Endothelial cell of umbilical vein (primary cell): ENCODE results near the gene COL26A1. TPM values are rescaled to one million over a fixed set of nuclear protein-coding genes. Genes with fewer than 3 reads are reported as not detected.

Experiments
- BruUV-seq: library from RNA; stranded (reverse); fragments of 400-500 nt; replicated peaks from 2 replicates; lab custom pipeline; 2021; lab: Mats Ljungman, UMichigan
- CTCF ChIA-PET: fragments of 300-600, 350-600 bp; sonication (Branson Sonifier 250); formaldehyde crosslinking; loops from one replicate; lab custom pipeline; 2021; ENCODE audit warnings: antibody characterized with exemption, inconsistent platforms; lab: Charles Lee
- POLR2A ChIA-PET: fragments of 300-600, 350-600 bp; sonication (Branson Sonifier 250); formaldehyde crosslinking; loops from one replicate; lab custom pipeline; 2021; ENCODE audit warnings: antibody characterized with exemption, inconsistent platforms; lab: Charles Lee
- DNase-seq: peaks from one replicate; pipeline ENCODE4 v3.0.0-alpha.2; 2011; ENCODE audit warnings: low read depth, low spot score
- FAIRE-seq: peaks from 2 replicates; lab custom pipeline; 2011; peaks lifted over from hg19 to GRCh38; lab: Jason Lieb, UNC
- H2AFZ ChIP-seq: 2 replicates; pipeline ENCODE4 v1.6.0; 2012; ENCODE audit warnings: low read depth, low read length, control low read depth, inconsistent platforms
- H3K27ac ChIP-seq: 2 replicates; pipeline ENCODE4 v1.5.1; 2011; ENCODE audit warnings: low read depth, mild to moderate bottlenecking, control low read depth, low read length, moderate library complexity; ENCODE audit not compliant: insufficient read depth
- H3K27me3 ChIP-seq, 2 experiments: 2 replicates each; pipeline versions ENCODE4 v1.6.0 to v1.6.1; 2011; ENCODE audit warnings: low read length in 2 of 2, mixed read lengths in 1 of 2; ENCODE audit not compliant: control insufficient read depth in 2 of 2, insufficient read depth in 2 of 2
- H3K36me3 ChIP-seq, 2 experiments: 2 replicates in 1 of 2; 3 replicates in 1 of 2; pipeline ENCODE4 v1.5.1; 2011; ENCODE audit warnings: low read length in 2 of 2, mild to moderate bottlenecking in 1 of 2, moderate library complexity in 1 of 2; ENCODE audit not compliant: control insufficient read depth in 2 of 2, insufficient read depth in 2 of 2; ENCODE audit errors: extremely low read depth in 1 of 2
- H3K4me1 ChIP-seq: 3 replicates; pipeline ENCODE4 v1.5.1; 2011; ENCODE audit warnings: mild to moderate bottlenecking, low read length; ENCODE audit not compliant: control insufficient read depth, insufficient read depth; ENCODE audit errors: extremely low read depth
- H3K4me2 ChIP-seq: 2 replicates; pipeline ENCODE4 v1.6.1; 2011; ENCODE audit warnings: low read length, control low read depth, mixed read lengths; ENCODE audit not compliant: insufficient read depth
- H3K4me3 ChIP-seq, 3 experiments: fragments of 200-600 bp in 1 of 3; sonication (generic), shearing (Covaris generic) in 1 of 3; replicated peaks in 1 of 3; 2 replicates each; pipeline ENCODE4 v1.5.1; 2011 to 2016; ENCODE audit warnings: control low read depth in 3 of 3, low read length in 3 of 3, mild to moderate bottlenecking in 2 of 3, inconsistent platforms in 1 of 3, low read depth in 1 of 3, moderate library complexity in 1 of 3; ENCODE audit not compliant: insufficient read depth in 1 of 3
- H3K79me2 ChIP-seq: 2 replicates; pipeline ENCODE4 v1.6.0; 2012; ENCODE audit warnings: low read length, inconsistent platforms; ENCODE audit not compliant: control insufficient read depth, insufficient read depth
- H3K9ac ChIP-seq: replicated peaks from 2 replicates; pipeline ENCODE3; 2011; ENCODE audit warnings: low read length, control low read depth; ENCODE audit not compliant: insufficient read depth; ENCODE audit errors: extremely low read depth
- H3K9me1 ChIP-seq: replicated peaks from 3 replicates; pipeline ENCODE4 v1.6.0; 2011; ENCODE audit warnings: mild to moderate bottlenecking, low read length; ENCODE audit not compliant: control insufficient read depth, insufficient read depth; ENCODE audit errors: extremely low read depth
- H3K9me3 ChIP-seq: replicated peaks from 2 replicates; pipeline ENCODE4 v1.5.1; 2012; ENCODE audit warnings: low read length, inconsistent platforms; ENCODE audit not compliant: control insufficient read depth, insufficient read depth
- H4K20me1 ChIP-seq: replicated peaks from 2 replicates; pipeline ENCODE3; 2011; ENCODE audit warnings: mild to moderate bottlenecking, low read length; ENCODE audit not compliant: control insufficient read depth, insufficient read depth; ENCODE audit errors: extremely low read depth
- EZH2 ChIP-seq: IDR thresholded peaks from 2 replicates; pipeline ENCODE4 v1.6.1; 2012; ENCODE audit warnings: borderline replicate concordance, low read depth, mild to moderate bottlenecking, moderate library complexity, low read length, inconsistent platforms; ENCODE audit not compliant: severe bottlenecking
- FOS ChIP-seq: IDR thresholded peaks from 2 replicates; pipeline ENCODE4 v1.6.1; 2011; ENCODE audit warnings: mild to moderate bottlenecking, low read length, moderate library complexity, borderline replicate concordance; ENCODE audit not compliant: insufficient read depth
- GATA2 ChIP-seq: IDR thresholded peaks from 2 replicates; pipeline ENCODE4 v1.7.0; 2011; ENCODE audit warnings: low read depth, mild to moderate bottlenecking, moderate library complexity, mixed read lengths, low read length; ENCODE audit not compliant: insufficient read length, insufficient read depth
- JUN ChIP-seq: IDR thresholded peaks from 2 replicates; pipeline ENCODE4 v1.6.1; 2011; ENCODE audit warnings: borderline replicate concordance, low read depth; ENCODE audit not compliant: insufficient read length, insufficient read depth
- POLR2A ChIP-seq: IDR thresholded peaks from 2 replicates; pipeline ENCODE4 v1.6.1; 2012; ENCODE audit warnings: low read depth, mild to moderate bottlenecking, control low read depth, low read length
- POLR2AphosphoS5 ChIP-seq: IDR thresholded peaks from 2 replicates; pipeline ENCODE4 v1.6.1; 2012; ENCODE audit warnings: low read depth, mild to moderate bottlenecking, control low read depth, low read length, moderate library complexity; ENCODE audit not compliant: insufficient read depth
- dilution Hi-C: fragments of 300-500 bp; cut with MboI; formaldehyde crosslinking; loops from one replicate; pipeline ENCODE4 v1.15.0; 2019; ENCODE audit warnings: low sequenced_read_pairs; ENCODE audit not compliant: extremely low pct_ligation_motif_present
- intact Hi-C: fragments of 100-400 bp; cut with micrococcal nuclease; formaldehyde crosslinking; loops from one replicate; pipeline ENCODE4 v1.10.0; 2022
- polyA plus RNA-seq, 4 experiments: library from polyadenylated mRNA; depleted of rRNA in 3 of 4; stranded (reverse) in 3 of 4; unstranded in 1 of 4; fragments of >200 nt; gene quantifications; 2 replicates each; pipeline versions ENCODE4 v1.2.1 to v1.2.3, GENCODE V29; 2011 to 2012; ENCODE audit warnings: missing spikeins in 1 of 4
- total RNA-seq: library from RNA; stranded (reverse); gene quantifications from 2 replicates; pipeline ENCODE4 v1.2.3, GENCODE V29; 2021
- TF ChIP-seq, protein P1 (sequence below), 2 donors: IDR thresholded peaks; 1 replicate in 1 of 2; 2 replicates in 1 of 2; pipeline ENCODE4 v1.5.1; 2011; ENCODE audit warnings: low read length in 2 of 2, mild to moderate bottlenecking in 2 of 2, moderate library complexity in 2 of 2, control low read depth in 1 of 2, inconsistent platforms in 1 of 2, low read depth in 1 of 2; ENCODE audit not compliant: insufficient read depth in 1 of 2; ENCODE audit errors: extremely low read depth in 1 of 2
- TF ChIP-seq, protein P2 (sequence below): IDR thresholded peaks from 2 replicates; pipeline ENCODE4 v1.6.1; 2011; ENCODE audit not compliant: insufficient read depth, insufficient read length

The COL26A1 gene
- total and polyA plus RNA-seq, 2 donors (not counting 3 experiments of a cell fraction or from before 2014, with no cell fraction given), result not detected

DNA sequence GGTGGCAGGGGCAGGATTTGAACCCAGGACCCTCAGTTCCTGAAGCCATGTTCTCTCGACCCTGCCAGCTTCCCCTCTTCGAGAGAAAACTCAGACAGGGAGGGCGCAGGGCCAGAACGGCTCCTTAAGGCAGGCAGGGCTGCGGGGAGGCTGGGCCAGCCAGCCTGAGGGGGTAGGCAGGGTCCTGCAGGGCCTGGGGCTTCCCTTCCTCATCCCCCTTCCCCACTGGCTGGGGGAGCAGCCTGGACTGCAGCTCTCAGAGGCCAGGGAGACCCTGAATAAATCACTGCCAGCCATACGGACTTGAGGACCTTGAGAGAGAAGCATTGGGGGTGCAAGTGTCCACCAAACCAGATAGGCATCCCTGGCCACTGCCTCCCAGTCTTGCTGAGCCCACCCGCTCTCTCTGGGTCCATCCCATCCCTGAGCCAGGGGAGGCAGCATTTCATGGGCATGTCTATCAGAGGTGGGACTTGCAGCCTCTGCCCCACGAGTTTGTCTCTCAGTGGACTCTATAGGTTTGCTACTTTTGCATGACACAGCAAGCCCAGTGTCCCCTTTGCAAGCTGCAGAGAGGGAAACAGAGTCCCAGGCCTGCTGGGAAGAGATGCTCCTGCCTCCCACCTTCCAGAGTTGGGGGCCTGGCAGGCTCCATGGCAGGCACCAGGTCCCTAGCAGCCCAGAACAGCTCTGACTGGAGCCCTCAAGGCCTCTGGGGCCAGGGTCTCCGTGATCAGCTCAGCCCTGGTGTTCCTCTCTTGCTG is 195.5 kb downstream of the COL26A1 start:
- DNase-seq (no peak), FAIRE-seq (no peak)
- Histone ChIP-seq H3K4me2 (no peak overlapping the region), H3K36me3 (no peaks in the 10 kb centered on the region), H3K9me1 (no peaks in the 10 kb centered on the region), H3K27ac (no peak overlapping the region), H4K20me1 (no peaks in the 10 kb centered on the region), H3K4me1 (no peaks in the 10 kb centered on the region), H3K4me3 (no peak overlapping the region), H2AFZ (no peak overlapping the region), H3K9me3 (no peaks in the 10 kb centered on the region), H3K27me3 (peaks cover 0 to 4% of the 10 kb centered on the region in 2 experiments), H3K9ac (no peak overlapping the region), H3K79me2 (no peaks in the 10 kb centered on the region)
- BruUV-seq, result no TSS peak
- dilution Hi-C loops (no loop called here), intact Hi-C loops (no loop called here)
- POLR2A ChIA-PET, result no interaction called here
- TF ChIP-seq GATA2 (no peak), FOS (no peak), EZH2 (no peak), JUN (no peak), POLR2A (no peak), POLR2AphosphoS5 (no peak)
- TF ChIP-seq, protein P1, sequence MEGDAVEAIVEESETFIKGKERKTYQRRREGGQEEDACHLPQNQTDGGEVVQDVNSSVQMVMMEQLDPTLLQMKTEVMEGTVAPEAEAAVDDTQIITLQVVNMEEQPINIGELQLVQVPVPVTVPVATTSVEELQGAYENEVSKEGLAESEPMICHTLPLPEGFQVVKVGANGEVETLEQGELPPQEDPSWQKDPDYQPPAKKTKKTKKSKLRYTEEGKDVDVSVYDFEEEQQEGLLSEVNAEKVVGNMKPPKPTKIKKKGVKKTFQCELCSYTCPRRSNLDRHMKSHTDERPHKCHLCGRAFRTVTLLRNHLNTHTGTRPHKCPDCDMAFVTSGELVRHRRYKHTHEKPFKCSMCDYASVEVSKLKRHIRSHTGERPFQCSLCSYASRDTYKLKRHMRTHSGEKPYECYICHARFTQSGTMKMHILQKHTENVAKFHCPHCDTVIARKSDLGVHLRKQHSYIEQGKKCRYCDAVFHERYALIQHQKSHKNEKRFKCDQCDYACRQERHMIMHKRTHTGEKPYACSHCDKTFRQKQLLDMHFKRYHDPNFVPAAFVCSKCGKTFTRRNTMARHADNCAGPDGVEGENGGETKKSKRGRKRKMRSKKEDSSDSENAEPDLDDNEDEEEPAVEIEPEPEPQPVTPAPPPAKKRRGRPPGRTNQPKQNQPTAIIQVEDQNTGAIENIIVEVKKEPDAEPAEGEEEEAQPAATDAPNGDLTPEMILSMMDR (IDR thresholded peaks at IDR 0.05; ENCODE audit: extremely low read depth in 1 of 2, insufficient read depth in 1 of 2, low read depth in 1 of 2, low read length in 2 of 2), result no peak
- TF ChIP-seq, protein P2, sequence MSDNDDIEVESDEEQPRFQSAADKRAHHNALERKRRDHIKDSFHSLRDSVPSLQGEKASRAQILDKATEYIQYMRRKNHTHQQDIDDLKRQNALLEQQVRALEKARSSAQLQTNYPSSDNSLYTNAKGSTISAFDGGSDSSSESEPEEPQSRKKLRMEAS, result no peak
- CTCF ChIA-PET, result no interaction called here
